Prostate gland (tissue), 2 donors: Measurements from ENCODE around the gene NCOA1.

Source experiments
- CTCF ChIP-seq, 4 experiments: fragments of 200-600 bp in 2 of 4; fragments of 450-650 bp in 2 of 4; sonication (generic) in 2 of 4; IDR thresholded peaks; 1 replicate in 3 of 4; 2 replicates in 1 of 4; pipeline ENCODE4 v1.5.1; 2016 to 2019; ENCODE audit warnings: antibody characterized with exemption in 4 of 4, mild to moderate bottlenecking in 2 of 4, moderate library complexity in 2 of 4
- POLR2A ChIP-seq: fragments of 450-650 bp; IDR thresholded peaks from one replicate; pipeline ENCODE4 v1.6.1; 2016; ENCODE audit warnings: antibody characterized with exemption, mild to moderate bottlenecking

- TF ChIP-seq CTCF (IDR thresholded peaks at IDR 0.05) (no peak), POLR2A (no peak)
Observed at GRCh38 chr2:24548058-24548457, 57.0 kb downstream of the NCOA1 start.
